Activated CD8-positive, alpha-beta T cell treated with anti-CD3 and anti-CD28 coated beads for 36 hours (primary cell): ENCODE data around the gene ADGRG7. TPM values are rescaled to one million over a fixed set of nuclear protein-coding genes. Genes with fewer than 3 reads are reported as not detected.

Experiments
- ATAC-seq: fragments of 200-7000 bp; cut with Tn5 transposase; one replicate; pipeline ENCODE4 v1.10.0; 2021; ENCODE audit warnings: mild to moderate bottlenecking, moderate library complexity
- CTCF ChIA-PET: fragments of 350-600 bp; sonication (Branson Sonifier 250); formaldehyde crosslinking; loops from one replicate; lab custom pipeline; 2021; ENCODE audit warnings: antibody characterized with exemption; lab: Charles Lee
- POLR2A ChIA-PET: fragments of 350-600 bp; sonication (Branson Sonifier 250); formaldehyde crosslinking; loops from one replicate; lab custom pipeline; 2021; ENCODE audit warnings: antibody characterized with exemption; lab: Charles Lee
- DNase-seq: peaks from one replicate; pipeline ENCODE4 v3.0.0-alpha.2; 2020
- H3K27ac Mint-ChIP-seq: one replicate; pipeline ENCODE4 v1.8.0; 2021; ENCODE audit warnings: mild to moderate bottlenecking, mixed read lengths
- H3K27me3 Mint-ChIP-seq: one replicate; pipeline ENCODE4 v1.8.0; 2021; ENCODE audit warnings: mixed read lengths
- H3K36me3 Mint-ChIP-seq: one replicate; pipeline ENCODE4 v1.8.0; 2021; ENCODE audit warnings: low read depth, mixed read lengths
- H3K4me1 Mint-ChIP-seq: one replicate; pipeline ENCODE4 v1.8.0; 2021; ENCODE audit warnings: low read depth, mixed read lengths
- H3K4me3 Mint-ChIP-seq: one replicate; pipeline ENCODE4 v1.8.0; 2021; ENCODE audit warnings: mild to moderate bottlenecking, moderate library complexity, mixed read lengths
- H3K9me3 Mint-ChIP-seq: one replicate; pipeline ENCODE4 v1.8.0; 2021; ENCODE audit warnings: mixed read lengths
- CTCF ChIP-seq: fragments of 200-600 bp; IDR thresholded peaks from one replicate; pipeline ENCODE4 v1.8.0; 2022; ENCODE audit warnings: antibody characterized with exemption, mild to moderate bottlenecking
- intact Hi-C: fragments of 100-400 bp; cut with micrococcal nuclease; formaldehyde crosslinking; loops from one replicate; pipeline ENCODE4 v1.10.0; 2022
- total RNA-seq, 2 experiments: library from RNA; stranded (reverse); gene quantifications; one replicate each; pipeline ENCODE4 v1.2.3, GENCODE V29; 2021

ADGRG7 gene
- total RNA-seq, 2 experiments from 2014 or later: 21.2 to 24.7 TPM

- Mint-ChIP-seq H3K36me3 (no peaks in the 10 kb centered on the region), H3K27ac (no peak overlapping the region), H3K9me3 (no peaks in the 10 kb centered on the region), H3K4me1 (no peaks in the 10 kb centered on the region), H3K4me3 (no peak overlapping the region), H3K27me3 (no peaks in the 10 kb centered on the region)
- CTCF ChIA-PET: interaction anchor here (1.0 to 1.8 kb wide), 2 partner anchors 121 kb away, joined by 3 to 5 read pairs; no protein-coding TSS in a partner anchor
- ATAC-seq (no peak), DNase-seq (no peak)
- POLR2A ChIA-PET: no interaction called here
- no peak for TF ChIP-seq CTCF
- intact Hi-C loops: no loop called here
Measured at GRCh38 chr3:100584101-100584660, 25.2 kb upstream of the ADGRG7 start.

DNA sequence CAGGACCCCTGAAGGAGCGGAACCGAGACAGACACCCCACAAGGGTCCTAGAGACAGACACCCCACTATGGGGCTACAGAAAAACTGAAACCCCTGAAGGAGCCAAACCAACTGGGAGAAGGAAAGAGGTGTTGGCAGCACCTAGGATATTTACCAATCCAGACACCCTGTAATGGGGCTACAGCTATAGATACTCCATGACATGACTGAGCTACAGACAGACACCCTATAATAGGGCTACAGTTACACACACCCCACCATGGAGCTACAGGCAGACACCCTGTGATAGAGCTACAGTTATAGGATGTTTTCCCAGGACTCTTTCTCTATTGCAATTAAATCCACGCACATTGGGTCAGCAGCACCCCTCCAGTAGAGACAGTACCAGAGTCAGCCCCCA is 22.6 kb upstream of the ADGRG7 start:
- H3K9me3 Mint-ChIP-seq: no peaks in the 10 kb centered on the region
- H3K36me3 Mint-ChIP-seq: no peaks in the 10 kb centered on the region
- H3K4me1 Mint-ChIP-seq: peaks cover 3% of the 10 kb centered on the region
- no peak for ATAC-seq
- TF ChIP-seq CTCF: no peak
- POLR2A ChIA-PET: no interaction called here
- CTCF ChIA-PET: interaction anchor here (2.2 kb wide), 1 partner anchor 124 kb away, joined by 9 read pairs; no protein-coding TSS in a partner anchor
- no peak overlapping the region for H3K4me3 Mint-ChIP-seq
- H3K27me3 Mint-ChIP-seq: no peaks in the 10 kb centered on the region
- intact Hi-C loops: no loop called here
- H3K27ac Mint-ChIP-seq: no peak overlapping the region
- no peak for DNase-seq

DNA sequence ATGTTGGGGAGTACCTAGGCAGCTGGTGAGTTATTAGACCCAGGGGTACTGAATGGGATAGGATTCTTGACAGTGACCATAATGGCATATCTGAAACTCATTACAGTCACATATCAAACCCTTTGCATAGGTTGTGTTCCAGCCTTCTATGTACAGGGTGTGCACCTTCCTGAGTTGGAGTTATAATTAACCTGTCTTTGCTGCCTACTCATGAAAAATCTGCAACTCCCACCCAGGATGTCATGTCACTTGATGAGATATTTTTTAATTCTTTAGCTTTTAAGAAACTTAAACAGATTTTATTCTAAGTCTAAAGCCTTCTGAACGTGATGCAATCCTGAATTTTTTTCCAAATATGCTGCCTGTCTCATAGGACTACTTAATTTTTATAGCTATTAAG is 21.1 kb upstream of the ADGRG7 start:
- Mint-ChIP-seq H3K36me3 (no peaks in the 10 kb centered on the region), H3K9me3 (no peaks in the 10 kb centered on the region), H3K27me3 (no peaks in the 10 kb centered on the region), H3K4me1 (peaks cover 3% of the 10 kb centered on the region), H3K4me3 (no peak overlapping the region), H3K27ac (no peak overlapping the region)
- intact Hi-C loops: no loop called here
- TF ChIP-seq CTCF: no peak
- no peak for ATAC-seq
- DNase-seq: no peak
- POLR2A ChIA-PET: no interaction called here
- CTCF ChIA-PET: interaction anchor here (1.6 to 6.1 kb wide), 4 partner anchors 123 to 756 kb away, joined by 7 to 84 read pairs (median 14); no protein-coding TSS in a partner anchor

- H3K27ac Mint-ChIP-seq: no peak overlapping the region
- CTCF ChIA-PET: interaction anchor here (0.5 to 6.1 kb wide), 32 partner anchors 10 to 547 kb away, joined by 3 to 84 read pairs (median 4); partner anchors contain the start of gene TFG
- POLR2A ChIA-PET: no interaction called here
- peaks cover 3% of the 10 kb centered on the region for H3K4me1 Mint-ChIP-seq
- H3K27me3 Mint-ChIP-seq: no peaks in the 10 kb centered on the region
- peak; percentile 83 for TF ChIP-seq CTCF
- no peak overlapping the region for H3K4me3 Mint-ChIP-seq
- intact Hi-C loops: loop anchor here (1.0 to 2.0 kb wide), 2 partner anchors 127 to 273 kb away; no protein-coding TSS in a partner anchor
- H3K9me3 Mint-ChIP-seq: no peaks in the 10 kb centered on the region
- peak; percentile 97 for ATAC-seq
- H3K36me3 Mint-ChIP-seq: no peaks in the 10 kb centered on the region
- DNase-seq: peak; percentile 76
Measured at GRCh38 chr3:100590114-100590839, 19.1 kb upstream of the ADGRG7 start.

GRCh38 chr3:100590840-100591147 is 18.6 kb upstream of the ADGRG7 start:
- H3K9me3 Mint-ChIP-seq: no peaks in the 10 kb centered on the region
- POLR2A ChIA-PET: no interaction called here
- H3K4me1 Mint-ChIP-seq: peaks cover 3% of the 10 kb centered on the region
- H3K27ac Mint-ChIP-seq: no peak overlapping the region
- H3K27me3 Mint-ChIP-seq: no peaks in the 10 kb centered on the region
- TF ChIP-seq CTCF: no peak
- ATAC-seq (no peak), DNase-seq (no peak)
- CTCF ChIA-PET: interaction anchor here (0.7 to 6.1 kb wide), 18 partner anchors 10 to 274 kb away, joined by 3 to 84 read pairs (median 4); no protein-coding TSS in a partner anchor
- H3K4me3 Mint-ChIP-seq: no peak overlapping the region
- no peaks in the 10 kb centered on the region for H3K36me3 Mint-ChIP-seq
- intact Hi-C loops: loop anchor here (1.0 to 2.0 kb wide), 2 partner anchors 127 to 274 kb away; no protein-coding TSS in a partner anchor
